ENCODE results near the gene ADGRG7. TPM values are rescaled to one million over a fixed set of nuclear protein-coding genes. Genes with fewer than 3 reads are reported as not detected.

ADGRG7 gene
- total and polyA plus RNA-seq, 9 of the 15 experiments (the other 6 are each of a cell fraction or from before 2014, with no cell fraction given), result 0.03 TPM; not detected in 7

DNA sequence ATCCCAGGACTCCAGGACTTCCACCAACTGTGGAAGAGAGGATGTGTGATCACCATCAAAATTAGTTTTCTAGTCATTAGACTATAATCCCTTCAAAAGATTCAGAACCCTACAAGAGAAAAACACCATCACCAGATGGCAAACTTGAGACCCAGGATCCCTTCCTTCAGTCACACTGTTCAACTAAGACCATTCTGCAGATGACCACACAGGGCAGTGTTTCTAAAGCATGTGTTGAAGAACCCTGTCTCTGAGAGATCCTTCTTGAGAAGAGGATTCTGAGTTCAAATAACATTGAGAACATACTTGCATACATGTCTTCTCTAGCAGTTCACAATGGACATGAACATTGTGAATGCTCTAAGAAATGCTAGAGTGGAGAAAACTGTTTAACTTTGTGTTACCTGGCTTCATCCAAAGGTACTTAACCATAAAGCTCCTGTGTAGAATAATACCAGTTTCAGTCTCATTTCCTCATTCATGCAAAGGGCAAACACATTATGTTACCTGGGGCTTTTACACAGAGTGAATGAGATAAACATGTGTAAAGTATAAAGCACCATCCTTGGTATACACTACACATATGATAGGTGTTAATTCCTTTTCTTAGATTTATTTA lies 2.4 kb upstream of the ADGRG7 start:
- Histone ChIP-seq H3K4me1 (replicated peaks in 1 of 2; ENCODE audit: control insufficient read depth in 2 of 2, insufficient read depth in 2 of 2, low read length in 2 of 2) (peaks cover 0 to 8% of the 10 kb centered on the region in 2 experiments; a peak in 3 of 5 replicates), H3K27ac (ENCODE audit: extremely low read depth, low read depth, low read length) (no peak overlapping the region), H3K9me1 (ENCODE audit: control insufficient read depth, insufficient read depth, low read length) (no peaks in the 10 kb centered on the region), H3K9ac (ENCODE audit: insufficient read depth in 1 of 2, low read depth in 2 of 2, low read length in 2 of 2) (no peak overlapping the region), H3K27me3 (ENCODE audit: control insufficient read depth in 2 of 2, insufficient read depth in 2 of 2, low read length in 2 of 2) (no peaks in the 10 kb centered on the region), H3K36me3 (ENCODE audit: control insufficient read depth, insufficient read depth, low read length) (no peaks in the 10 kb centered on the region), H2AFZ (ENCODE audit: low read depth, low read length) (no peak overlapping the region), H3K4me3 (no peak overlapping the region), H4K20me1 (replicated peaks; ENCODE audit: control insufficient read depth, insufficient read depth, low read length) (no peaks in the 10 kb centered on the region), H3K79me2 (ENCODE audit: control insufficient read depth, insufficient read depth, low read length) (no peaks in the 10 kb centered on the region), H3K9me3 (replicated peaks; ENCODE audit: control insufficient read depth, insufficient read depth, low read depth, low read length) (no peaks in the 10 kb centered on the region), H3K4me2 (ENCODE audit: insufficient read depth, low read length) (no peak overlapping the region)
- FAIRE-seq (no peak), DNase-seq (ENCODE audit: extremely low read depth in 1 of 4, low spot score in 3 of 4) (no peak), ATAC-seq (peak; percentile 72)
- TF ChIP-seq NFRKB (IDR thresholded peaks at IDR 0.05; ENCODE audit: low read depth), result no peak
- TF ChIP-seq, protein P1, sequence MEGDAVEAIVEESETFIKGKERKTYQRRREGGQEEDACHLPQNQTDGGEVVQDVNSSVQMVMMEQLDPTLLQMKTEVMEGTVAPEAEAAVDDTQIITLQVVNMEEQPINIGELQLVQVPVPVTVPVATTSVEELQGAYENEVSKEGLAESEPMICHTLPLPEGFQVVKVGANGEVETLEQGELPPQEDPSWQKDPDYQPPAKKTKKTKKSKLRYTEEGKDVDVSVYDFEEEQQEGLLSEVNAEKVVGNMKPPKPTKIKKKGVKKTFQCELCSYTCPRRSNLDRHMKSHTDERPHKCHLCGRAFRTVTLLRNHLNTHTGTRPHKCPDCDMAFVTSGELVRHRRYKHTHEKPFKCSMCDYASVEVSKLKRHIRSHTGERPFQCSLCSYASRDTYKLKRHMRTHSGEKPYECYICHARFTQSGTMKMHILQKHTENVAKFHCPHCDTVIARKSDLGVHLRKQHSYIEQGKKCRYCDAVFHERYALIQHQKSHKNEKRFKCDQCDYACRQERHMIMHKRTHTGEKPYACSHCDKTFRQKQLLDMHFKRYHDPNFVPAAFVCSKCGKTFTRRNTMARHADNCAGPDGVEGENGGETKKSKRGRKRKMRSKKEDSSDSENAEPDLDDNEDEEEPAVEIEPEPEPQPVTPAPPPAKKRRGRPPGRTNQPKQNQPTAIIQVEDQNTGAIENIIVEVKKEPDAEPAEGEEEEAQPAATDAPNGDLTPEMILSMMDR (IDR thresholded peaks at IDR 0.05 in 2 of 3, conservative IDR thresholded peaks at IDR 0.05 in 1 of 3; ENCODE audit: insufficient read depth in 2 of 3, low read depth in 1 of 3, low read length in 3 of 3), result peak in 2 of 3 experiments; percentile 13 to 38; a peak in 3 of 6 replicates
- TF ChIP-seq, protein P2, sequence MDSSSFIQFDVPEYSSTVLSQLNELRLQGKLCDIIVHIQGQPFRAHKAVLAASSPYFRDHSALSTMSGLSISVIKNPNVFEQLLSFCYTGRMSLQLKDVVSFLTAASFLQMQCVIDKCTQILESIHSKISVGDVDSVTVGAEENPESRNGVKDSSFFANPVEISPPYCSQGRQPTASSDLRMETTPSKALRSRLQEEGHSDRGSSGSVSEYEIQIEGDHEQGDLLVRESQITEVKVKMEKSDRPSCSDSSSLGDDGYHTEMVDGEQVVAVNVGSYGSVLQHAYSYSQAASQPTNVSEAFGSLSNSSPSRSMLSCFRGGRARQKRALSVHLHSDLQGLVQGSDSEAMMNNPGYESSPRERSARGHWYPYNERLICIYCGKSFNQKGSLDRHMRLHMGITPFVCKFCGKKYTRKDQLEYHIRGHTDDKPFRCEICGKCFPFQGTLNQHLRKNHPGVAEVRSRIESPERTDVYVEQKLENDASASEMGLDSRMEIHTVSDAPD (CRISPR knock-in tag; IDR thresholded peaks at IDR 0.05), result no peak
- ChIA-PET CTCF (ENCODE audit: low intra/inter-chr PET ratio) (no interaction called here), POLR2A (no interaction called here)
- intact Hi-C loops (cut with micrococcal nuclease), result no loop called here
- in situ Hi-C loops (cut with MboI), result loop anchor here (25.0 kb wide), 1 partner anchor 770 kb away; no protein-coding TSS in a partner anchor
- no TSS peak for BruUV-seq (replicated peaks)
